ENCODE data around the gene CEP57.

GRCh38 chr11:95845167-95845566 is 54.9 kb downstream of the CEP57 start:
- TF ChIP-seq CTCF (IDR thresholded peaks at IDR 0.05; ENCODE audit: borderline replicate concordance, extremely low read depth, low read length, poor library complexity, severe bottlenecking) (no peak), EZH2 (IDR thresholded peaks at IDR 0.05; ENCODE audit: borderline replicate concordance, low read depth, low read length, severe bottlenecking) (no peak)
